GM19452 (cell line): ENCODE results near the gene MAMDC2.

ENCODE experiments used
- ATAC-seq: cut with Tn5 transposase; IDR thresholded peaks from one replicate; pipeline ENCODE4 v1.9.1; 2021; ENCODE audit not compliant: unreplicated experiment

Gene MAMDC2

GRCh38 chr9:70130266-70130665 lies 86.6 kb downstream of the MAMDC2 start:
- no peak for ATAC-seq

- ATAC-seq, result no peak
These were observed 87.6 kb downstream of the MAMDC2 start for GRCh38 chr9:70131296-70131695.

- no peak for ATAC-seq
These were observed 89.9 kb downstream of the MAMDC2 start for GRCh38 chr9:70133253-70134208.

GRCh38 chr9:70134360-70134759 lies 90.7 kb downstream of the MAMDC2 start:
- ATAC-seq, result no peak

- ATAC-seq, result no peak
These were observed 91.5 kb downstream of the MAMDC2 start for GRCh38 chr9:70135176-70135575.

GRCh38 chr9:70136632-70137031 lies 93.0 kb downstream of the MAMDC2 start:
- ATAC-seq, result no peak

- ATAC-seq, result no peak
These were observed 93.9 kb downstream of the MAMDC2 start for GRCh38 chr9:70137577-70137976.

GRCh38 chr9:70142101-70142500 lies 98.5 kb downstream of the MAMDC2 start:
- ATAC-seq, result no peak

- no peak for ATAC-seq
These were observed 99.9 kb downstream of the MAMDC2 start for GRCh38 chr9:70143394-70144130.

GRCh38 chr9:70144131-70144503 lies 100.5 kb downstream of the MAMDC2 start:
- ATAC-seq, result no peak

GRCh38 chr9:70145981-70146380 lies 102.3 kb downstream of the MAMDC2 start:
- ATAC-seq, result no peak

- no peak for ATAC-seq
These were observed 103.5 kb downstream of the MAMDC2 start for GRCh38 chr9:70147196-70147595.

- no peak for ATAC-seq
These were observed 104.0 kb downstream of the MAMDC2 start for GRCh38 chr9:70147651-70148050.

GRCh38 chr9:70152350-70152749 lies 108.7 kb downstream of the MAMDC2 start:
- ATAC-seq, result no peak

- no peak for ATAC-seq
These were observed 113.1 kb downstream of the MAMDC2 start for GRCh38 chr9:70156729-70157128.

- no peak for ATAC-seq
These were observed 116.0 kb downstream of the MAMDC2 start for GRCh38 chr9:70159630-70160029.

GRCh38 chr9:70160686-70161600 lies 117.3 kb downstream of the MAMDC2 start:
- no peak for ATAC-seq

- ATAC-seq, result no peak
These were observed 121.5 kb downstream of the MAMDC2 start for GRCh38 chr9:70165006-70165602.

GRCh38 chr9:70168521-70168920 lies 124.9 kb downstream of the MAMDC2 start:
- ATAC-seq, result no peak

GRCh38 chr9:70169222-70169621 lies 125.6 kb downstream of the MAMDC2 start:
- no peak for ATAC-seq
